OCI-M2 (cell line): Measurements from ENCODE around the gene PARP11.

ENCODE experiments used
- DNase-seq: peaks from one replicate; lab custom pipeline; 2025; ENCODE audit not compliant: unreplicated experiment; lab: John Stamatoyannopoulos, UW

PARP11 gene

GRCh38 chr12:3828888-3829287 is 44.3 kb downstream of the PARP11 start:
- no peak for DNase-seq

DNA sequence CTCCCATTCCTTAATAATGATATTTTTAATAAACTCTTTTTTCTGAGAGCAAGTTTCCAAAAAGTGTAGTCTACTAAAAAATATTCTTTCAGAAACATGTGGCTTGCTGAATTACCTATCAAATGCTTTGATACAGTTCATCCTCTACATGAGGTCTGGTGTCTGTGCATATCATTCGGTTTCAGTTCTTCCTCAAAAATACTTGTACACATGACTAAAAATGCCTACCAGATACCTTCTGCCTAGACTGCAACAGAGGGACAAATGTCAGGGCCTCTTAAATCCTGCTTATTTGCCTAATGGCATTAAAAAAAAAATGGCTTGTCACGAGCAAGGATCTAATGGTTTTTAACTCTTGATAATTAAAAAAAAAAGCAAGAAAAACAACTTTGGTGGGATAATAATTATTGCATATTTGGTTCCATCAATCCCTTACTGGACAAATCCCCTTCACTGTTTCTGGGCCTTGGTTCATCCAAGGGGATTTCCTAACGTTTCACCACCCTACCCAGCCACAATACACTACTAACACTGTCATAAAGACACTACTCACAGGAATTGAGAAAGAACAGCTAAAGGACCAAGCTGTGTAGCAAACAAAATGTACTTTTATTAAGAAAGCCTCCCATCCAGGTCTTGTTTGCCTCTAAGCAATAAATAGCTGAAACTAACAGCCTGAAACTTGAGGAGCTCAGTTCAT is 45.7 kb downstream of the PARP11 start:
- DNase-seq, result no peak

DNA sequence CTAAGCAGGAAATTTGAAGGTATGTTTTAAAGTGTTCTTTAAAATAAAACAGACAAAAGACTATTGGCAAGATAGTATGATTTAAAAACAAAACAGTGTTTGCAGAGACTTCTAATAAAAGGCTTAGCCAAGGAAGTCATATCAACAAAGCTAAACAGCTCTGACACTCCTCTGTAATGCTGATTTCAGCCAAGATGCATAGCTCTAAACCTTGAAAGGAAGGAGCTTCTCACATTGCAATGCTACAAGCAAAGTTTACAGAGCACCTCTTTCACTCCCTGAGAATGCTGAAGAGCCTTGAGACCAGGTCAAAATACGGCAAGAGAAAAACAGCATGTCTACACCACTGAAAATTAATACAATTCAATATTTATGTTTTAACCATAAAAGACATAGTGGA is 51.8 kb downstream of the PARP11 start:
- DNase-seq, result no peak

DNA sequence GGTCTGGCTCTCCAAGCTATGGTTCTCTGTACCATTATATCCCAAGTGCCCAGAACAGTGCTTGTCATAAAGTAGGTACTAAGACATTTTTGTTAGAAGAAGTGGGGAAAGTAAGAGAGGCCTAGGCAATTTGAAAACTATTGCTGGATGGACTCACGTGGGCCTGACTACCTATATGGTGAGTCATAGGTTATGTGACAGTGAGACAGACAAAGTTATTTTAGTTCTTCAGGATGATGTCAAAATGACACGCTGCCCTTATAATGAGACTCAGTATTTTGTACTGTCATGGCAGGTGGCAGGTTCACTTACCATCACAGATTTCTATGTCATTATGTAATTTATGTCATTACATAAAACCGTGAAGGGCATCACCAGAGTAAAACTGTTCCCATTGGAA is 53.1 kb downstream of the PARP11 start:
- no peak for DNase-seq

GRCh38 chr12:3816266-3816665 is 56.9 kb downstream of the PARP11 start:
- no peak for DNase-seq

GRCh38 chr12:3815094-3815766 is 58.0 kb downstream of the PARP11 start:
- no peak for DNase-seq

DNA sequence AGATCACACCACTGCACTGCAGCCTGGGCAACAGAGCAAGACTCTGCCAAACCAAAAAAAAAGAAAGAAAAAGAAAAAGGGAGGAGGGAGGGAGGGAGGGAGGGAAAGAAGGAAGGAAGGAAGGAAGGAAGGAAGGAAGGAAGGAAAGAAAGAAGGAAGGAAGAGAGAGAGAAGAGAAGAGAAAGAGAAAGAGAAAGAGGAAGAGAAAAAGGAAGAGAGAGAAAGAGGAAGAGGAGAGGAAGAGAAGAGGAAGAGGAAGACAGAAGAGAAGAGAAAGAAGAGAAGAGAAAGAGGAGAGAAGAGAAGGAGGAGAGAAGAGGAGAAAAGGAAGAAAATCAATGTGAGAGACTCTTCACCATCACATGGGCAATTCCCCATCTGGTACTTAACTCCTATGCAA is 62.7 kb downstream of the PARP11 start:
- DNase-seq, result no peak

DNA sequence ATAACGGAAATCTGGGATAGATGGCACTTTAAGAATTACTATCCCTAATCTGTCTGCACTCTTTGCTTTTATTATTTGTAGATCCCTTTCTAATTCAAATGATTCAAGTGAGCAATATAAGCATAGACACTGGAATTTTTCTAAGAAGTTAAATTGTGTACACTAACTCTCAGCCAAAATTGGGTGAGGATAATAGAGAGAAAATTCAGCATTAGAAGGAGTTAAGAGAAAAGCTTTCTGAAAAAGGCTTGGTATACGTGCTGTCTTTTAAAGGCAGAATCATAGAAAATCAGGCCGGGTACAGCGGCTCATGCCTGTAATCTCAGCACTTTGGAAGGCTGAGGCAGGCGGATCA is 63.2 kb downstream of the PARP11 start:
- no peak for DNase-seq

DNA sequence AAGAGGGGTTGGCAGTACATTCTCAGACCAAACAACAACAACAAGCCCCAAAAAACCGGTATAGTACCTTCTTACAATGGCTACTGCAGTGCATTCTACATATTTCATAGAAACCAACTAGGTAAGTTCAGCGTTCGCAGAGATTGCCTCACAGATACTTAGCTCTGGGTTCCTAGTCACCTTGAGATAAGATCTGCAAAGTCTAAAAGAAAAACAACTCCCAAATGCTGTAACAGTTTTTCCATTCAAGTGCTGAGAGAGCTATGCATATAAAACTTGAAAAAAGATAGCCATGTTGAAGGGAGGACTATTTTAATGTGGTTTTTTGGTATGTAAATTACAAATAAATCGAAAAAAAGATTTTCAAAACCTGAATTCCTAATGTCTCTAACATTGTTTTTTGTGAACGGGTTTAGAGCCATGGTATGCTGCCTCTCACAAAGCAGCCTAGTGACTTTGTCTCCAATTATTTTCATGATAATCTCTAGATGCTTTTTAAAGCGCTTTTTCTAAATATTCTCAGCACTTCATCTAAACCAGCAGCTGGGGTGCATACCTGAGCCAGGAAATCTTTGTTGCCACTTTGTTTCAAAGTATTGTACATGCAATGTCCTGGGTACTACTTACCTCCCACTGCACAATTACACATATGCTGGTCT is 63.7 kb downstream of the PARP11 start:
- DNase-seq, result no peak

GRCh38 chr12:3805077-3805476 is 68.1 kb downstream of the PARP11 start:
- no peak for DNase-seq

DNA sequence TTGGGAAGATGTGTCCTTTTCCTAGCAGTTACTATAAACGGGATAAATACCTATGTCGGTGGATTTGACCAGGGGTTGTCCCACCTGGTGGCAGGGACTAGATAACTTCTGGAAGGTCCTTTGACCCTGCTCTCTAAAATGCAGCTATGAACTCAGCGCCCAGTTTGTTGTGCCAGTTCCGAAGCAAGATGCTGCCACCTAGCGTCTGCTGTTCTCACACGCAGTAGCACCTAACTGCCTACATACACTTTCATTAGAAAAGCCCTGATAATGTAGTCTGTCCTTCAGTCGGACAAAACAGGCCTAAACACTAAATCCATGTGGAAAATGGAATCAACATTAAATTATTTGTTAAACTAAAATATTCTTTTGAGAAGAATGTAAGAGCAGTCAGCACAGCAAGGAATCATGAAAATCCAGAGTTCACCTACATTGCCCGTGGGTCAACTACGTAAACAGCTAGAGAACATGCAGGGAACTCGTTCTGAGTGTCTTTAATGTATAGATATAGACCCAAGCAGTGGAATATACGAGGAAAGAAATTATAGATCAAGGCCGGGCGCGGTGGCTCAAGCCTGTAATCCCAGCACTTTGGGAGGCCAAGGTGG is 69.2 kb downstream of the PARP11 start:
- DNase-seq, result peak; percentile 16

DNA sequence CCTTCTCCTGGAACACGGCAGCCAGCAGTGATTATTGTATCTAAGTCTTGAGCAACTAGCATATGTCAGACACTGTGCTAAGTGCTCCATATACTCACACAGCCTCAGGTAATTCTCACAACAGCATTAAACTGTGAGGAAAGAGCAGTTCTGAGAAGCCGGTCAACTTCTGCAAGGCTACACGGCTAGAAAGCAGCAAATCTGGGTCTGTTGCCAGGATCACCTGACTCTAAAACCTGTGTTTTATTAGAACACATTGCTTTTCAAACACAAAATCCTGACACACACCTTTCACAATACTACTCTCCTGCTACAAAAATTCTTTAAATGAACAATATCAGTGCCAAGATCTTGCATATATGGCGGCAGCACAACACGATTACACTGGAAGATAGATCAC is 70.5 kb downstream of the PARP11 start:
- no peak for DNase-seq

DNA sequence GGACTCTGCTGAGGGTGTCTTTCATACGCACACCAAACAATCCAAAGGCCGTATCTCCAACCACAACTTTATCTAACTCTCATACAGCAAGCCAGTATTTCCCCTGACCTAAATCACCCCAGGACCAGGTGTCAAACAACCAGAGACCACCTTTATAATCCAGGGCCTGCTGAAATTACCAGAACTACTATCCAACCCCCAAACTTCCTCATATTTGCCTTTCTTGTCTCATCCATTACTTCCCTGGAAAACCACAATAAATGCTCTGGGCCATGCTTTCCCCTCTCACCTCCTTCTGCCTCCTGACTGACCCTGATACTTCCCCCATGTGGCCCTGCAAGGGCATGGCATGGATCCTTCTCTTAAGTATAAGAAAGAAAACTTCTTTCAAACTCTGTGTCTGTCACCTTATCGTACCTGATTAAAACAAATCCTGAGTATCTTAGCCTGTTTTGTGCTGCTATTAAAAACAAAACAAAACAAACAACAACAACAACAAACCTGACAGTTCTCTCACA is 75.6 kb downstream of the PARP11 start:
- DNase-seq, result no peak

GRCh38 chr12:3795492-3796133 is 77.6 kb downstream of the PARP11 start:
- no peak for DNase-seq

DNA sequence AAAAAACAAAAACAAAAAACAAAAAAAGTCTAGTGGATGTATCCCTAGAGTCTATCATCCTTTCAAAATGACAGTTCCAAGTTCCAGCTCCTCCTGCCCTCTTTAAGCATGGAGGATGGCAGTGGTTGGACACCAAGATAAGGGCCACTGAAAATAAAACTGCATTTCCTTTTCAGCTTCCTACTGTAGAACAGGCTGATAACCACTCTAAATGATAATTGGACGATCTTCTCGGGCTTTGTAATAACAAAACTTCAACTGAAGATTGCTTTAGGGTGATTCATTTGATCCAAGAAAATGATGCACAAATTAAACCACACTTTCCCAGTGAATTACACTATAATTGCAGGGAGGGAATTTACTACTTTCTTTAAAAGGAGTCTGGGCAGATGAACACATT is 78.1 kb downstream of the PARP11 start:
- no peak for DNase-seq

- DNase-seq, result no peak
Measured at GRCh38 chr12:3792623-3793288, 80.4 kb downstream of the PARP11 start.

DNA sequence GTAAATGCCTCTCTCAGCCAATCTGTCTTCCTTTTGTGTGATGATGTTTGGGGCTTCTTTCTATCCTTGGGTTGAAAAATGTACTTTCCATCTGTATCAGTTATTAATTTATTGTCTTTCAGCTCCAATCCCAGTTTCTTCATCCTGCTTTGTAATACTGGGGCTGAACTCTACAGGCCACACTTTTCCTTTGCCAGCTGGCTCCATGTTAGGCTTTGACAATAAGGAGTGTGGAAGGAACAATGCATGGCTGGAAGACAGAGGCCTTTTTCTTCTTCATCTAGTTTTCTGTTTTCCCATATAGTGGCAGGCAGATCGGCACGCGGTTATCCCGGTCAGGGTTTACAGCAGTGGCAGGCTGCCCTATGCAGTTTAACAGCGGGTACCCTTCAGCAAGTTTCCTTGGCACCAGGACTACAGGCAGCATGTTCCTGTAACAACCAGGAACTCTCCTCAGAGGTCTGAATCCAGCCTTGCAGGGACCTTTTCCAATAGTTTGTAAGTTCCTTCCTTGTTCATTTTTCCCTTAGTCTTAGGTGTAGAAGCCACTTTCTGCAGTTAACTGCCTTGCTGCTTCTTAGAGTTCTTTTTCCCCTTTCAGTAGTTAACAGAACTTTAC is 81.8 kb downstream of the PARP11 start:
- no peak for DNase-seq

- DNase-seq, result no peak
Measured at GRCh38 chr12:3790642-3791041, 82.6 kb downstream of the PARP11 start.

DNA sequence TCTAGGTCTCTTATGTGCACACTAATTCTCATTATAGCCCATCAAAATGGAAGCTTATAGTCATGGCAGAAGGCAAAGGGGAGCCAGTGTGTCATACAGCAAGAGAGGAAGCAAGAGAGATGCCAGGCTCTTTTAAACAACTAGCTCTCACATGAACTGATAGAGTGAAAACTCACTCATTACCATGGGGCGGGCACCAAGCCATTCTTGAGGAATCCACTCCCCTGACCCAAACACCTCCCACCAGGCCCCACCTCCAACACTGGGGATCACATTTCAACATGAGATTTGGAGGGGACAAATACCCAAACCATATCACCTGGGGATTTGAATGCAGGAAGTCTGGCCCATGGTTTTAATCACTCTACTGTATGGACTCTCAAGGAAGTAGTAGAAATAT is 83.4 kb downstream of the PARP11 start:
- DNase-seq, result no peak

DNA sequence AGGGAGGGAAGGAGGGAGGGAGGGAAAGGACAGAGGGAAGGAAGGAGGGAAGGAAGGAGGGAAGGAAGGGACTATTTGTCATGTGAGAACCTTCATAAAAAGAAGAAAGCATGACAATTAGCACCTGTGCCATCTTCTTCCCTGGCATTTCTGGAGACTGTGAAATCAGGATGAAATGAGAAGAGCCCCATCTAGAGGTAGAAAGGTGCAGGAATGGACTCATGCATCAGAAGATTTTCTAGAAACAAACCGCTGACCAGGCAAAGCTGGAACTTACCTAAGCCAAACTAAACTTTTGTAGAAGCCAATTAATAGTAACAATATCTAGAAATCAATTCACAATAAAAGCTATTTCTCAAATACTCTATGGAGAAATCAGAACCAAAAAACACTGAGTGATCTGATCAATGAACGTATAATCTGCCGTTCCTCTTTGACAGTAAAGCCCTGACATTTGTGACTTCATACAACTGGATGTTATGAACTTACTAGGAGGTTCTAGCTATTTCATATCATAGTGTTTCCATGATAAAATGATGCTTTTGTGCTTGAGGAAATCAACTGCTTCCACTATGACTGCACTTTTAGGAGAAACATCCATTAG is 95.9 kb downstream of the PARP11 start:
- DNase-seq, result no peak
